ENCODE results near the gene TRMT2A. TPM values are rescaled to one million over a fixed set of nuclear protein-coding genes. Genes with fewer than 3 reads are reported as not detected.

Gene TRMT2A
- total RNA-seq, 1 donor from 2014 or later, result 24.3 TPM

DNA sequence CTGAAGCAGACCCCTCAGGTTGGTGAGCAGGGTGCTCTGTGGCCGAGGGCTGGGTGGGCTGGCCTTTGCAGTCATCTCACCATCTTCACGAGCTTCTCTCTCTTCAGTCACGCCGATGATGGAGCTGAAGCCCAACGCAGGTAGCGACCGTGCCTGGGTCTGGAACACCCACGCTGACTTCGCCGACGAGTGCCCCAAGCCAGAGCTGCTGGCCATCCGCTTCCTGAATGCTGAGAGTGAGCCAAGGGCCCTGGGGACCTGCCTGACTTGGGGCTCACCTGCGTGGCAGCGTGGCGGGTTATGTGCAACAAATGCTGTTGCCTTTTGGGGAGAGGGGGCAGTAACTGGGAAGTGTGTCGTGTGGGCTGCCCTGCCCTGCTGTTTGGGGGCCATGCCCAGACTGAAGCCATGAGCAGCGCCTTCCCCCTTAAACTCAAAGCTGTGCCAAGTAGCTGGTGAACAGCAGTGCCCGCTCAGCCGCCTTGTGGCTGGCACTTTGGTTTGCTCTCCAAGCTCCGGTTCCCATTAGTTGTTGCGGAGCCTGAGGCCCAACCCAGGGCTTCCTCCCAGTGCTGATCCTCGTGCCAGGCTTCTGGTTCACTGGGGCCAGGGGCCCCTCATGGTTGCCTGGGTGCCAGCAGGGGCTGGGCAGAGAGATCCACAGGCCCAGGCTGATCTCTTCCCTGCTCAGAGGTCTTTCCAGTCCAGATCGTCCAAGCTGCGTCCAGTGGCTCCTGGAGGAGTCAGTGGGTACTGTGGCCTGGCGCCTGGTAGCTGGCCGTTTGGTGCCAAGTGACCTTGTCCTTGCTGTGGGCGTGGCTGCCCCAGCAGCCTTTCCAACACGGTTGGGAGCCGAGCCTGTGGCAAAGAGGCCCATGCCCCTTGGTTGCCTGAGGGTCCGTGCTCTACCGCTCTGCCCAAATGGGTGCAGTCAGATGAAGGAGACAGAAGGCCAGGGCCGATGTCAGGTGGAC lies 8.5 kb upstream of the TRMT2A start:
- Mint-ChIP-seq H3K4me1 (peaks cover 4% of the 10 kb centered on the region), H3K27me3 (ENCODE audit: insufficient read depth, low read depth) (peaks cover 5% of the 10 kb centered on the region), H3K9me3 (no peaks in the 10 kb centered on the region), H3K27ac (no peak overlapping the region), H3K4me3 (peak overlapping the region; percentile 21), H3K36me3 (peaks cover 13% of the 10 kb centered on the region)
- DNase-seq (ENCODE audit: low spot score), result no peak
- Histone ChIP-seq H3K27me3 (no peaks in the 10 kb centered on the region), H3K4me2 (no peak overlapping the region), H3K4me3 (no peak overlapping the region), H3K27ac (no peak overlapping the region), H2AFZ (replicated peaks) (no peak overlapping the region), H3K79me2 (ENCODE audit: low read depth) (peaks cover 43% of the 10 kb centered on the region), H3K36me3 (no peaks in the 10 kb centered on the region), H4K20me1 (ENCODE audit: low read depth) (peaks cover 78% of the 10 kb centered on the region), H3K4me1 (no peaks in the 10 kb centered on the region), H3K9me3 (ENCODE audit: low read depth) (no peaks in the 10 kb centered on the region), H3K9ac (no peak overlapping the region), H3F3A (ENCODE audit: low read depth) (peaks cover 62% of the 10 kb centered on the region)
- TF ChIP-seq EZH2phosphoT487 (IDR thresholded peaks at IDR 0.05) (no peak), EZH2 (IDR thresholded peaks at IDR 0.05) (no peak)
- TF ChIP-seq, protein P1, sequence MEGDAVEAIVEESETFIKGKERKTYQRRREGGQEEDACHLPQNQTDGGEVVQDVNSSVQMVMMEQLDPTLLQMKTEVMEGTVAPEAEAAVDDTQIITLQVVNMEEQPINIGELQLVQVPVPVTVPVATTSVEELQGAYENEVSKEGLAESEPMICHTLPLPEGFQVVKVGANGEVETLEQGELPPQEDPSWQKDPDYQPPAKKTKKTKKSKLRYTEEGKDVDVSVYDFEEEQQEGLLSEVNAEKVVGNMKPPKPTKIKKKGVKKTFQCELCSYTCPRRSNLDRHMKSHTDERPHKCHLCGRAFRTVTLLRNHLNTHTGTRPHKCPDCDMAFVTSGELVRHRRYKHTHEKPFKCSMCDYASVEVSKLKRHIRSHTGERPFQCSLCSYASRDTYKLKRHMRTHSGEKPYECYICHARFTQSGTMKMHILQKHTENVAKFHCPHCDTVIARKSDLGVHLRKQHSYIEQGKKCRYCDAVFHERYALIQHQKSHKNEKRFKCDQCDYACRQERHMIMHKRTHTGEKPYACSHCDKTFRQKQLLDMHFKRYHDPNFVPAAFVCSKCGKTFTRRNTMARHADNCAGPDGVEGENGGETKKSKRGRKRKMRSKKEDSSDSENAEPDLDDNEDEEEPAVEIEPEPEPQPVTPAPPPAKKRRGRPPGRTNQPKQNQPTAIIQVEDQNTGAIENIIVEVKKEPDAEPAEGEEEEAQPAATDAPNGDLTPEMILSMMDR (IDR thresholded peaks at IDR 0.05), result no peak

DNA sequence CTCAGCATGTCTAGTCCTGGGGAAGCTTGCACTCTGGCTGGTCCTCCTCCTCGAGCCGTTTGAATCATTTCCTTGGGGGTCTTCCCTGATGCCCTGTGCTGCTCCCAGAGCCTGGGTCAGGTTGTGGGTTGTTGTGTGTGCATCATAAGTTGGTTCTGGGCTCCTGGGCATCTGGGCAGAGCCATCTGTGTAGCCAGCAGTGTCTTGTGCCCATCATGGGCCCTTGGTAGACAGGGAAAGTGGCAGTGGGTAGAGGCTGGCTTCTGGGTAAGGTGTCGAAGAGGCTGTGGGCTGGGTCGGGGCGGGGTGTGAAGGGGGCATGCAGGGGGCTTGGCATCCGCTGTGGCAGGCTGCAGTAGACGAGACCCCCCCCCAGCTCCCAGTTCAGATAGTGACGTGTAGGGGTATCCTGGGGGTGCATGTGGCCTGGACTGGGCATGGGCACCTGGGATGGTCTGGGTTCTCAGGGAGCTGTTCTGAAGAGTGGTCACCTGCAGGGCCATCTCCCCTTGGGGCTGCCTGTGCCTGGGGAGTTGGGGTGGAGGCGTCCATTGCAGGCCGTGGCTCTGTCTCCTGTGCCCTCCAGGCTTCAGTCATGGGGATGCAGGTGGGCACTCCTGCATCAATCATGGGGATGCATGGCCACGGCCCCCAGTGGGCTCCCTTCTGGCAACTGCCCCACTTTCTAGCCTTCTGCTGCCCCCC lies 7.2 kb upstream of the TRMT2A start:
- peaks cover 91% of the 10 kb centered on the region for H4K20me1 ChIP-seq (ENCODE audit: low read depth)
- no peak overlapping the region for H3K4me2 ChIP-seq
- H2AFZ ChIP-seq (replicated peaks), result no peak overlapping the region
- TF ChIP-seq EZH2 (IDR thresholded peaks at IDR 0.05) (no peak), EZH2phosphoT487 (IDR thresholded peaks at IDR 0.05) (no peak)
- TF ChIP-seq, protein P1 (IDR thresholded peaks at IDR 0.05), result no peak
- H3K4me1 ChIP-seq, result peaks cover 1% of the 10 kb centered on the region
- Mint-ChIP-seq H3K27ac (no peak overlapping the region), H3K4me1 (peaks cover 15% of the 10 kb centered on the region), H3K36me3 (peaks cover 15% of the 10 kb centered on the region), H3K4me3 (no peak overlapping the region), H3K27me3 (ENCODE audit: insufficient read depth, low read depth) (peaks cover 4% of the 10 kb centered on the region), H3K9me3 (no peaks in the 10 kb centered on the region)
- peaks cover 53% of the 10 kb centered on the region for H3F3A ChIP-seq (ENCODE audit: low read depth)
- H3K27ac ChIP-seq, result no peak overlapping the region
- no peak overlapping the region for H3K9ac ChIP-seq
- peaks cover 55% of the 10 kb centered on the region for H3K79me2 ChIP-seq (ENCODE audit: low read depth)
- no peaks in the 10 kb centered on the region for H3K9me3 ChIP-seq (ENCODE audit: low read depth)
- no peak for DNase-seq (ENCODE audit: low spot score)
- peaks cover 3% of the 10 kb centered on the region for H3K36me3 ChIP-seq
- H3K4me3 ChIP-seq, result no peak overlapping the region
- H3K27me3 ChIP-seq, result no peaks in the 10 kb centered on the region

DNA sequence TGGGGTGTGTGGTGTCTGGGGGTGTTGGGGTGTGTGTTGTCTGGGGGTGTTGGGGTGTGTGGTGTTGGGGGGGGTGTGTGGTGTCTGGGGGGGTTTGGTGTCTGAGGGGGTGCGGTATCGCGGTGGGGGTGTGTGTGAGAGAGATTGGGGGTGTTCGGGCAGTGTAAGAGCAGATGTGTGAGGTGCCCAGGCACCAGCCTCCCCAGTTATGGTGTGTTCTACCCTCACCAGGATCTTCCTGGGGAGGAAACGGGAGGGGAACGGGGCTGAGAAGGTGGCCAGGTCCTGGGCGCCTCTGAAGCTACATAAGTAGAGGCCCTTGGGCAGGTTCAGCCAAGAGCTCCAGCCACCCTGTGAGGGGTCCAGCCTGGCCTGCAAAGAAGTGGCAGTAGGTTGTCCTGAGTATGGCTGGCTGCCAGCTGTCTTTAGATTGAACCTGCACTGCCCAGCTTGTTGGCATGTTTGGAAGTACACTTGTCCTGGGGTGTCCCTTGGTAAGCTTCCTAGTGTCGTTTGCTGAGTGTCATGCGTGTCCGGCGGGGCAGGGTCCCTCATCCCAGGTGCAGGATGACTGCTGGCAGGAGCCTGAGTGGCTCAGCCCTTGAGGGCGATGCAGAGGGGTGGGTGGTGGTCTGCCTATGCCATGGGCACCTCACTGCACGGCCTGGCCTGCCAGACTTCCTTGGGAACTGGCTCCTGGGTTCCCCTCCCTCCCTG lies 6.5 kb upstream of the TRMT2A start:
- no peak for DNase-seq (ENCODE audit: low spot score)
- TF ChIP-seq, protein P1 (IDR thresholded peaks at IDR 0.05), result no peak
- TF ChIP-seq EZH2 (IDR thresholded peaks at IDR 0.05), result no peak
- no peak for TF ChIP-seq EZH2phosphoT487 (IDR thresholded peaks at IDR 0.05)
- Histone ChIP-seq H3K4me2 (no peak overlapping the region), H3K9me3 (ENCODE audit: low read depth) (no peaks in the 10 kb centered on the region), H3K4me1 (peaks cover 8% of the 10 kb centered on the region), H3F3A (ENCODE audit: low read depth) (peaks cover 46% of the 10 kb centered on the region), H3K79me2 (ENCODE audit: low read depth) (peaks cover 62% of the 10 kb centered on the region), H4K20me1 (ENCODE audit: low read depth) (peaks cover 90% of the 10 kb centered on the region), H2AFZ (replicated peaks) (no peak overlapping the region), H3K27ac (no peak overlapping the region), H3K36me3 (peaks cover 3% of the 10 kb centered on the region), H3K9ac (no peak overlapping the region), H3K27me3 (no peaks in the 10 kb centered on the region), H3K4me3 (no peak overlapping the region)
- Mint-ChIP-seq H3K9me3 (no peaks in the 10 kb centered on the region), H3K4me1 (peaks cover 19% of the 10 kb centered on the region), H3K27me3 (ENCODE audit: insufficient read depth, low read depth) (peaks cover 2% of the 10 kb centered on the region), H3K27ac (no peak overlapping the region), H3K36me3 (peaks cover 18% of the 10 kb centered on the region), H3K4me3 (no peak overlapping the region)
